Activated T-cell treated with anti-CD3 and anti-CD28 coated beads for 24 hours (primary cell): ENCODE data around the gene LSAMP.

Source experiments
- DNase-seq: peaks from one replicate; pipeline ENCODE4 v3.0.0-alpha.2; 2020; ENCODE audit warnings: low read depth

LSAMP gene

GRCh38 chr3:116164039-116164438, 281.2 kb downstream of the LSAMP start:
- no peak for DNase-seq

- no peak for DNase-seq
These were observed 283.4 kb downstream of the LSAMP start for GRCh38 chr3:116161575-116162525.

- no peak for DNase-seq
These were observed 284.7 kb downstream of the LSAMP start for GRCh38 chr3:116160594-116160993.

- DNase-seq: no peak
These were observed 289.4 kb downstream of the LSAMP start for GRCh38 chr3:116155841-116156240.

- no peak for DNase-seq
These were observed 290.9 kb downstream of the LSAMP start for GRCh38 chr3:116154389-116154788.

GRCh38 chr3:116153174-116153573, 292.1 kb downstream of the LSAMP start:
- DNase-seq: no peak

GRCh38 chr3:116150655-116151167, 294.6 kb downstream of the LSAMP start:
- no peak for DNase-seq

GRCh38 chr3:116148881-116149851, 296.1 kb downstream of the LSAMP start:
- no peak for DNase-seq

GRCh38 chr3:116145613-116146012, 299.7 kb downstream of the LSAMP start:
- no peak for DNase-seq

- DNase-seq: no peak
These were observed 303.6 kb downstream of the LSAMP start for GRCh38 chr3:116141724-116142123.

GRCh38 chr3:116140100-116140689, 305.1 kb downstream of the LSAMP start:
- DNase-seq: no peak

GRCh38 chr3:116139641-116140040, 305.6 kb downstream of the LSAMP start:
- DNase-seq: no peak

- no peak for DNase-seq
These were observed 309.7 kb downstream of the LSAMP start for GRCh38 chr3:116135457-116136085.

GRCh38 chr3:116129187-116129946, 315.9 kb downstream of the LSAMP start:
- no peak for DNase-seq

GRCh38 chr3:116127464-116127863, 317.8 kb downstream of the LSAMP start:
- no peak for DNase-seq

- DNase-seq: no peak
These were observed 321.1 kb downstream of the LSAMP start for GRCh38 chr3:116124166-116124565.

- DNase-seq: no peak
These were observed 326.7 kb downstream of the LSAMP start for GRCh38 chr3:116118475-116119169.

- no peak for DNase-seq
These were observed 330.7 kb downstream of the LSAMP start for GRCh38 chr3:116114586-116114985.

- DNase-seq: no peak
These were observed 332.6 kb downstream of the LSAMP start for GRCh38 chr3:116112696-116113095.

GRCh38 chr3:116111765-116112164, 333.5 kb downstream of the LSAMP start:
- DNase-seq: no peak
